ENCODE results near the gene IMMP2L.
A peak's percentile ranks its signal among the peaks of the same experiment; 100 is the strongest.

Gene IMMP2L

GRCh38 chr7:111029141-111029572 lies 533.1 kb downstream of the IMMP2L start:
- no peak for DNase-seq (ENCODE audit: low spot score)

GRCh38 chr7:111027396-111027795 lies 534.9 kb downstream of the IMMP2L start:
- DNase-seq (ENCODE audit: low spot score), result no peak

- no peak for DNase-seq (ENCODE audit: low spot score)
Measured at GRCh38 chr7:111026806-111027205, 535.5 kb downstream of the IMMP2L start.

GRCh38 chr7:111026343-111026742 lies 535.9 kb downstream of the IMMP2L start:
- no peak for DNase-seq (ENCODE audit: low spot score)

GRCh38 chr7:111025006-111025405 lies 537.3 kb downstream of the IMMP2L start:
- no peak for DNase-seq (ENCODE audit: low spot score)

- DNase-seq (ENCODE audit: low spot score), result peak; percentile 12
Measured at GRCh38 chr7:111018960-111019736, 543.1 kb downstream of the IMMP2L start.

GRCh38 chr7:111018447-111018846 lies 543.8 kb downstream of the IMMP2L start:
- DNase-seq (ENCODE audit: low spot score), result no peak

- DNase-seq (ENCODE audit: low spot score), result no peak
Measured at GRCh38 chr7:111014079-111014478, 548.2 kb downstream of the IMMP2L start.

GRCh38 chr7:111012799-111013675 lies 549.3 kb downstream of the IMMP2L start:
- no peak for DNase-seq (ENCODE audit: low spot score)

GRCh38 chr7:111012149-111012548 lies 550.1 kb downstream of the IMMP2L start:
- DNase-seq (ENCODE audit: low spot score), result no peak

- no peak for DNase-seq (ENCODE audit: low spot score)
Measured at GRCh38 chr7:111011520-111011919, 550.8 kb downstream of the IMMP2L start.

GRCh38 chr7:111010798-111011197 lies 551.5 kb downstream of the IMMP2L start:
- DNase-seq (ENCODE audit: low spot score), result no peak

GRCh38 chr7:111009526-111010040 lies 552.7 kb downstream of the IMMP2L start:
- no peak for DNase-seq (ENCODE audit: low spot score)

- no peak for DNase-seq (ENCODE audit: low spot score)
Measured at GRCh38 chr7:111006691-111007090, 555.6 kb downstream of the IMMP2L start.

- DNase-seq (ENCODE audit: low spot score), result no peak
Measured at GRCh38 chr7:111006040-111006439, 556.3 kb downstream of the IMMP2L start.

GRCh38 chr7:111005445-111005844 lies 556.8 kb downstream of the IMMP2L start:
- no peak for DNase-seq (ENCODE audit: low spot score)

- DNase-seq (ENCODE audit: low spot score), result no peak
Measured at GRCh38 chr7:111004310-111004901, 557.9 kb downstream of the IMMP2L start.

GRCh38 chr7:111003883-111004282 lies 558.4 kb downstream of the IMMP2L start:
- DNase-seq (ENCODE audit: low spot score), result no peak

- no peak for DNase-seq (ENCODE audit: low spot score)
Measured at GRCh38 chr7:110994028-110994967, 568.0 kb downstream of the IMMP2L start.

- DNase-seq (ENCODE audit: low spot score), result no peak
Measured at GRCh38 chr7:110988890-110989501, 573.3 kb downstream of the IMMP2L start.

- DNase-seq (ENCODE audit: low spot score), result no peak
Measured at GRCh38 chr7:110988348-110988747, 573.9 kb downstream of the IMMP2L start.

Data from D341Med (cell line).